Measurements from ENCODE around the gene EIF2B5.
"Not testable (repeated sequence)": the region's sequence is repeated elsewhere in the genome, so short reads cannot be mapped to it uniquely, and the experiment has no call there.

Gene EIF2B5

GRCh38 chr3:184155644-184156521 is 20.7 kb downstream of the EIF2B5 start:
- FAIRE-seq (no peak), DNase-seq (ENCODE audit: insufficient read length, low spot score) (peak; percentile 61)
- TF ChIP-seq POLR2A (IDR thresholded peaks at IDR 0.05; ENCODE audit: low read depth, low read length) = no peak

GRCh38 chr3:184156522-184156955 is 21.4 kb downstream of the EIF2B5 start:
- no peak for TF ChIP-seq POLR2A (IDR thresholded peaks at IDR 0.05; ENCODE audit: low read depth, low read length)
- peak; percentile 69 for DNase-seq (ENCODE audit: insufficient read length, low spot score)
- FAIRE-seq = no peak

GRCh38 chr3:184157206-184157605 is 22.0 kb downstream of the EIF2B5 start:
- no peak for DNase-seq (ENCODE audit: insufficient read length, low spot score)
- no peak for FAIRE-seq
- no peak for TF ChIP-seq POLR2A (IDR thresholded peaks at IDR 0.05; ENCODE audit: low read depth, low read length)

- DNase-seq (ENCODE audit: insufficient read length, low spot score) (no peak), FAIRE-seq (no peak)
- no peak for TF ChIP-seq POLR2A (IDR thresholded peaks at IDR 0.05; ENCODE audit: low read depth, low read length)
These were observed 23.2 kb downstream of the EIF2B5 start for GRCh38 chr3:184158404-184158803.

- TF ChIP-seq POLR2A (IDR thresholded peaks at IDR 0.05; ENCODE audit: low read depth, low read length) = no peak
These were observed 25.3 kb downstream of the EIF2B5 start for GRCh38 chr3:184160456-184160855.

GRCh38 chr3:184162571-184163070 is 27.5 kb downstream of the EIF2B5 start:
- FAIRE-seq; DNase-seq (ENCODE audit: insufficient read length, low spot score): not testable (repeated sequence)

More at GRCh38 chr3:184160456-184160855, 25.3 kb downstream of the EIF2B5 start:
- DNase-seq (ENCODE audit: insufficient read length, low spot score) = no peak
- FAIRE-seq = no peak

GRCh38 chr3:184164648-184165330 is 29.6 kb downstream of the EIF2B5 start:
- TF ChIP-seq POLR2A (IDR thresholded peaks at IDR 0.05; ENCODE audit: low read depth, low read length) = no peak
- DNase-seq (ENCODE audit: insufficient read length, low spot score) (no peak), FAIRE-seq (no peak)

- DNase-seq (ENCODE audit: insufficient read length, low spot score) = no peak
- no peak for FAIRE-seq
- TF ChIP-seq POLR2A (IDR thresholded peaks at IDR 0.05; ENCODE audit: low read depth, low read length) = no peak
These were observed 30.4 kb downstream of the EIF2B5 start for GRCh38 chr3:184165543-184165942.

- DNase-seq (ENCODE audit: insufficient read length, low spot score) (no peak), FAIRE-seq (no peak)
- TF ChIP-seq POLR2A (IDR thresholded peaks at IDR 0.05; ENCODE audit: low read depth, low read length) = no peak
These were observed 31.5 kb downstream of the EIF2B5 start for GRCh38 chr3:184166671-184167070.

GRCh38 chr3:184167786-184168185 is 32.6 kb downstream of the EIF2B5 start:
- no peak for FAIRE-seq
- no peak for TF ChIP-seq POLR2A (IDR thresholded peaks at IDR 0.05; ENCODE audit: low read depth, low read length)
- no peak for DNase-seq (ENCODE audit: insufficient read length, low spot score)

- TF ChIP-seq POLR2A (IDR thresholded peaks at IDR 0.05; ENCODE audit: low read depth, low read length) = no peak
- FAIRE-seq = peak; percentile 43
- peak; percentile 98 for DNase-seq (ENCODE audit: insufficient read length, low spot score)
These were observed 33.4 kb downstream of the EIF2B5 start for GRCh38 chr3:184168363-184169120.

- no peak for FAIRE-seq
These were observed 35.0 kb downstream of the EIF2B5 start for GRCh38 chr3:184169896-184170875.

GRCh38 chr3:184171562-184171961 is 36.4 kb downstream of the EIF2B5 start:
- DNase-seq (ENCODE audit: insufficient read length, low spot score) (peak; percentile 75), FAIRE-seq (no peak)
- TF ChIP-seq POLR2A (IDR thresholded peaks at IDR 0.05; ENCODE audit: low read depth, low read length) = no peak

More at GRCh38 chr3:184169896-184170875, 35.0 kb downstream of the EIF2B5 start:
- no peak for DNase-seq (ENCODE audit: insufficient read length, low spot score)
- no peak for TF ChIP-seq POLR2A (IDR thresholded peaks at IDR 0.05; ENCODE audit: low read depth, low read length)

Measured in H54 (cell line).